K562 (cell line): ENCODE results near the gene ARID3A. TPM values are rescaled to one million over a fixed set of nuclear protein-coding genes. Genes with fewer than 3 reads are reported as not detected.
A peak's percentile ranks its signal among the peaks of the same experiment; 100 is the strongest.

Experiments
- ARID2 ChIP-seq: fragments of 450-650 bp; IDR thresholded peaks from 2 replicates; pipeline ENCODE4 v1.6.1; 2017; ENCODE audit warnings: antibody characterized with exemption, mild to moderate bottlenecking
- ATF7 ChIP-seq: fragments of 450-650 bp; IDR thresholded peaks from 2 replicates; pipeline ENCODE4 v1.7.1; 2014; ENCODE audit warnings: mild to moderate bottlenecking, moderate library complexity
- BHLHE40 ChIP-seq: IDR thresholded peaks from 2 replicates; pipeline ENCODE4 v1.6.1; 2011; ENCODE audit warnings: low read length, improper control_type of control experiment
- CBFA2T2 ChIP-seq: fragments of 450-650 bp; conservative IDR thresholded peaks from 2 replicates; pipeline ENCODE4 v1.6.1; 2017; ENCODE audit warnings: mild to moderate bottlenecking
- CBFB ChIP-seq: sonication (generic); formaldehyde crosslinking; IDR thresholded peaks from 2 replicates; pipeline ENCODE4 v1.4.0; 2020; ENCODE audit warnings: mild to moderate bottlenecking, missing genetic modification reagents
- CTBP1 ChIP-seq: fragments of 450-650 bp; IDR thresholded peaks from 2 replicates; pipeline ENCODE4 v1.6.1; 2016; ENCODE audit warnings: borderline replicate concordance
- E2F3 ChIP-seq: fragments of 250-450 bp; sonication (Bioruptor Pico); IDR thresholded peaks from 2 replicates; pipeline ENCODE4 v1.4.0; 2020; ENCODE audit warnings: mild to moderate bottlenecking
- EP400 ChIP-seq: fragments of 450-650 bp; IDR thresholded peaks from 2 replicates; pipeline ENCODE4 v1.6.1; 2017; ENCODE audit warnings: antibody characterized with exemption, mild to moderate bottlenecking, moderate library complexity
- ETV5 ChIP-seq: sonication (generic); formaldehyde crosslinking; IDR thresholded peaks from 2 replicates; pipeline ENCODE4 v1.4.0; 2020; ENCODE audit warnings: low read depth, mild to moderate bottlenecking, missing genetic modification reagents
- FOXJ3 ChIP-seq: sonication (generic); formaldehyde crosslinking; IDR thresholded peaks from 2 replicates; pipeline ENCODE4 v1.4.0; 2020; ENCODE audit warnings: mild to moderate bottlenecking, missing genetic modification reagents
- HMGN3 ChIP-seq: IDR thresholded peaks from 2 replicates; pipeline ENCODE4 v1.6.1; 2011; ENCODE audit warnings: borderline replicate concordance, low read depth, mild to moderate bottlenecking, mixed read lengths, low read length; ENCODE audit not compliant: insufficient read length; ENCODE audit errors: extremely low read depth
- KDM1A ChIP-seq, 2 experiments: fragments of 450-650 bp; IDR thresholded peaks; 2 replicates each; pipeline ENCODE4 v1.6.1; 2016; ENCODE audit warnings: mild to moderate bottlenecking in 2 of 2
- KLF10 ChIP-seq: fragments of 250-450 bp; sonication (Bioruptor Pico); IDR thresholded peaks from 2 replicates; pipeline ENCODE4 v1.6.1; 2021; ENCODE audit warnings: matching md5 sums
- MXI1 ChIP-seq: IDR thresholded peaks from 2 replicates; pipeline ENCODE4 v1.6.1; 2011; ENCODE audit warnings: low read depth, mild to moderate bottlenecking, improper control_type of control experiment, low read length
- SMAD2 ChIP-seq: fragments of 150-350 bp; IDR thresholded peaks from 2 replicates; pipeline ENCODE4 v1.6.1; 2014; ENCODE audit warnings: low read depth, mild to moderate bottlenecking, low read length
- SMARCA4 ChIP-seq: fragments of 450-650 bp; IDR thresholded peaks from 2 replicates; pipeline ENCODE4 v1.6.1; 2016
- SRSF3 ChIP-seq: fragments of 200-400 bp; formaldehyde crosslinking; IDR thresholded peaks from 2 replicates; pipeline ENCODE4 v1.6.1; 2016; ENCODE audit warnings: mild to moderate bottlenecking, low read length, moderate library complexity; ENCODE audit not compliant: insufficient read depth
- TCF7 ChIP-seq: sonication (generic); IDR thresholded peaks from 2 replicates; pipeline ENCODE4 v1.6.1; 2016; ENCODE audit warnings: antibody characterized with exemption, borderline replicate concordance
- ZC3H8 ChIP-seq: fragments of 450-650 bp; IDR thresholded peaks from 2 replicates; pipeline ENCODE4 v1.6.1; 2017
- ZNF444 ChIP-seq: fragments of 250-450 bp; sonication (Bioruptor Pico); IDR thresholded peaks from 2 replicates; pipeline ENCODE4 v1.4.0; 2020; ENCODE audit warnings: mild to moderate bottlenecking, moderate library complexity
- ZNF830 ChIP-seq: fragments of 250-450 bp; sonication (Bioruptor Pico); IDR thresholded peaks from 2 replicates; pipeline ENCODE4 v1.5.0; 2021; ENCODE audit warnings: mild to moderate bottlenecking
- polyA plus RNA-seq, 8 experiments: library from polyadenylated mRNA; depleted of rRNA in 4 of 8; stranded (reverse) in 5 of 8; unstranded in 3 of 8; fragments of >200 nt; fragmentation: Nextera tagmentation in 2 of 8; fragmentation: Illumina TruSeq in 1 of 8; extraction: Ambion mirVana in 2 of 8; extraction: Trizol in 1 of 8; gene quantifications; 2 replicates each; pipeline versions ENCODE4 v1.2.1 to v1.2.3, GENCODE V29; 2011 to 2014; ENCODE audit warnings: inconsistent platforms in 1 of 8, missing spikeins in 1 of 8
- total RNA-seq, 7 experiments: library from RNA; depleted of rRNA in 6 of 7; stranded (reverse); fragments of >200 nt in 6 of 7; fragmentation: Illumina TruSeq in 2 of 7; extraction: Trizol in 2 of 7; gene quantifications; 2 replicates each; pipeline versions ENCODE4 v1.2.1 to v1.2.3, GENCODE V29; 2011 to 2021; ENCODE audit warnings: low replicate concordance in 1 of 7
- TF ChIP-seq, protein P1 (sequence below): conservative IDR thresholded peaks from 2 replicates; pipeline ENCODE4 v1.6.1; 2011; ENCODE audit warnings: low read depth, mild to moderate bottlenecking, low read length; ENCODE audit not compliant: control insufficient read depth
- TF ChIP-seq, protein P2 (sequence below): sonication (generic); formaldehyde crosslinking; IDR thresholded peaks from 2 replicates; pipeline ENCODE4 v1.4.0; 2020; ENCODE audit warnings: mild to moderate bottlenecking, missing genetic modification reagents
- TF ChIP-seq, protein P3 (sequence below): fragments of 450-650 bp; formaldehyde crosslinking; IDR thresholded peaks from 2 replicates; pipeline ENCODE4 v1.4.0; 2022; ENCODE audit warnings: missing genetic modification characterization

ARID3A gene
- total and polyA plus RNA-seq, 9 of the 15 experiments (the other 6 are each of a cell fraction or from before 2014, with no cell fraction given), result 1.4 to 118 (median 31.2) TPM

DNA sequence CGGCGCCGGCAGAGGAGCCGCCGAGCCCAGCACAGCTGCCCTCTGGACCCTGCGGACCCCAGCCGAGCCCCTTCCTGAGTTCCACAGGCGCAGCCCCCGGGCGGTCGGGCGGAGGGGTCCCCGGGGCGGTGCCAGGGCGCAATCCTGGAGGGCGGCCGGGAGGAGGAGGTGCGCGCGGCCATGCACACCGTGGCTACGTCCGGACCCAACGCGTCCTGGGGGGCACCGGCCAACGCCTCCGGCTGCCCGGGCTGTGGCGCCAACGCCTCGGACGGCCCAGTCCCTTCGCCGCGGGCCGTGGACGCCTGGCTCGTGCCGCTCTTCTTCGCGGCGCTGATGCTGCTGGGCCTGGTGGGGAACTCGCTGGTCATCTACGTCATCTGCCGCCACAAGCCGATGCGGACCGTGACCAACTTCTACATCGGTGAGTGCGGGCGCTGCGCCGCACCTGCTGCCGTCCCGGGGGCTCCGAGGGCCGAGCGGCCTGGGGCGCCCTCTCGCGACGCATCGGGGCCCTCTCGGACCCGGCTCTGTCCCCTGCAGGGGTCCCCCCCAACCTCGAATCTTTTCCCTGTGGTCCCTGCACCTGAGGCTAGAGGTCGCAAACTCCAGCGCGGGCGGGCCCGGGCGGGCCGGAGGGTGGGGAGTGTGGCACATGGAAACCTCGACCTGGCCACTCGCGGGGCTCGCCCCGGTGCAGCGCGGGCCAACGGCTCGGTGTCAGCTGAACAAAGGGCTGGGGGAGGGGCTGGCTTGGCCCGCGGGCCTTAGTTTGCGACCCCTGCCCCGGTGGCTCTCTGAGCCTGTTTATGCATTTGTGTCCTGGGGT, 8.3 kb upstream of the ARID3A start, which contains the start of gene KISS1R (continued):
- TF ChIP-seq, protein P1, sequence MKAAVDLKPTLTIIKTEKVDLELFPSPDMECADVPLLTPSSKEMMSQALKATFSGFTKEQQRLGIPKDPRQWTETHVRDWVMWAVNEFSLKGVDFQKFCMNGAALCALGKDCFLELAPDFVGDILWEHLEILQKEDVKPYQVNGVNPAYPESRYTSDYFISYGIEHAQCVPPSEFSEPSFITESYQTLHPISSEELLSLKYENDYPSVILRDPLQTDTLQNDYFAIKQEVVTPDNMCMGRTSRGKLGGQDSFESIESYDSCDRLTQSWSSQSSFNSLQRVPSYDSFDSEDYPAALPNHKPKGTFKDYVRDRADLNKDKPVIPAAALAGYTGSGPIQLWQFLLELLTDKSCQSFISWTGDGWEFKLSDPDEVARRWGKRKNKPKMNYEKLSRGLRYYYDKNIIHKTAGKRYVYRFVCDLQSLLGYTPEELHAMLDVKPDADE, result peak; percentile 14; the same call in 1 of the 2 replicates
- TF ChIP-seq ZC3H8, result no peak
- peak; percentile 59 for TF ChIP-seq ETV5 (CRISPR knock-in tag)
- TF ChIP-seq SMARCA4, result 0 out of 2 replicates have a peak, but pooled peaks have one; percentile 13
- peak; percentile 92 for TF ChIP-seq ATF7
- TF ChIP-seq, protein P2, sequence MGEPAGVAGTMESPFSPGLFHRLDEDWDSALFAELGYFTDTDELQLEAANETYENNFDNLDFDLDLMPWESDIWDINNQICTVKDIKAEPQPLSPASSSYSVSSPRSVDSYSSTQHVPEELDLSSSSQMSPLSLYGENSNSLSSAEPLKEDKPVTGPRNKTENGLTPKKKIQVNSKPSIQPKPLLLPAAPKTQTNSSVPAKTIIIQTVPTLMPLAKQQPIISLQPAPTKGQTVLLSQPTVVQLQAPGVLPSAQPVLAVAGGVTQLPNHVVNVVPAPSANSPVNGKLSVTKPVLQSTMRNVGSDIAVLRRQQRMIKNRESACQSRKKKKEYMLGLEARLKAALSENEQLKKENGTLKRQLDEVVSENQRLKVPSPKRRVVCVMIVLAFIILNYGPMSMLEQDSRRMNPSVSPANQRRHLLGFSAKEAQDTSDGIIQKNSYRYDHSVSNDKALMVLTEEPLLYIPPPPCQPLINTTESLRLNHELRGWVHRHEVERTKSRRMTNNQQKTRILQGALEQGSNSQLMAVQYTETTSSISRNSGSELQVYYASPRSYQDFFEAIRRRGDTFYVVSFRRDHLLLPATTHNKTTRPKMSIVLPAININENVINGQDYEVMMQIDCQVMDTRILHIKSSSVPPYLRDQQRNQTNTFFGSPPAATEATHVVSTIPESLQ (CRISPR knock-in tag), result no peak
- TF ChIP-seq BHLHE40, result peak; percentile 92
- TF ChIP-seq, protein P3, sequence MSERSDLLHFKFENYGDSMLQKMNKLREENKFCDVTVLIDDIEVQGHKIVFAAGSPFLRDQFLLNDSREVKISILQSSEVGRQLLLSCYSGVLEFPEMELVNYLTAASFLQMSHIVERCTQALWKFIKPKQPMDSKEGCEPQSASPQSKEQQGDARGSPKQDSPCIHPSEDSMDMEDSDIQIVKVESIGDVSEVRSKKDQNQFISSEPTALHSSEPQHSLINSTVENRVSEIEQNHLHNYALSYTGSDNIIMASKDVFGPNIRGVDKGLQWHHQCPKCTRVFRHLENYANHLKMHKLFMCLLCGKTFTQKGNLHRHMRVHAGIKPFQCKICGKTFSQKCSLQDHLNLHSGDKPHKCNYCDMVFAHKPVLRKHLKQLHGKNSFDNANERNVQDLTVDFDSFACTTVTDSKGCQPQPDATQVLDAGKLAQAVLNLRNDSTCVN (CRISPR knock-in tag), result no peak
- peak; percentile 96 for TF ChIP-seq CTBP1
- TF ChIP-seq SMAD2, result no peak
- no peak for TF ChIP-seq KLF10 (CRISPR knock-in tag)
- peak; percentile 44; the same call in 1 of the 2 replicates for TF ChIP-seq EP400
- TF ChIP-seq HMGN3, result peak; percentile 78
- TF ChIP-seq MXI1, result peak; percentile 4; the same call in 1 of the 2 replicates
- TF ChIP-seq FOXJ3 (CRISPR knock-in tag), result no peak
- no peak for TF ChIP-seq ZNF444 (CRISPR knock-in tag)
- TF ChIP-seq CBFA2T2, result 0 out of 2 replicates have a peak, but pooled peaks have one; percentile 6
- no peak for TF ChIP-seq SRSF3
- TF ChIP-seq CBFB (CRISPR knock-in tag), result 0 out of 2 replicates have a peak, but pooled peaks have one; percentile 27
- TF ChIP-seq ARID2, result no peak
- no peak for TF ChIP-seq ZNF830 (CRISPR knock-in tag)
- TF ChIP-seq E2F3, result peak; percentile 78
- TF ChIP-seq TCF7, result peak; percentile 38; the same call in 1 of the 2 replicates
- peak; percentile 93 to 94 for TF ChIP-seq KDM1A (IDR thresholded peaks at IDR 0.05)
